CD4-positive, alpha-beta memory T cell (primary cell): Measurements from ENCODE around the gene ZNF837. TPM values are rescaled to one million over a fixed set of nuclear protein-coding genes. Genes with fewer than 3 reads are reported as not detected.

Experiments
- CTCF ChIA-PET: fragments of 350-600 bp; sonication (Branson Sonifier 250); formaldehyde crosslinking; loops from one replicate; lab custom pipeline; 2021; ENCODE audit warnings: inconsistent platforms; ENCODE audit not compliant: partially characterized antibody; lab: Charles Lee
- POLR2A ChIA-PET: fragments of 350-600 bp; sonication (Branson Sonifier 250); formaldehyde crosslinking; loops from one replicate; lab custom pipeline; 2021; ENCODE audit not compliant: partially characterized antibody; lab: Charles Lee
- DNase-seq, 5 donors: peaks; one replicate each; pipeline versions ENCODE4 v3.0.0 to v3.0.0-alpha.2; 2020 to 2022; ENCODE audit warnings: mixed read lengths in 1 of 5
- H3K27ac ChIP-seq: one replicate; pipeline ENCODE4 v1.7.0; 2013; ENCODE audit warnings: low read depth, low read length
- H3K27me3 ChIP-seq: 2 replicates; pipeline ENCODE4 v1.7.0; 2013; ENCODE audit warnings: mild to moderate bottlenecking, low read length, moderate library complexity; ENCODE audit not compliant: insufficient read depth
- H3K36me3 ChIP-seq: 2 replicates; pipeline ENCODE4 v1.7.0; 2013; ENCODE audit warnings: mild to moderate bottlenecking, low read length, moderate library complexity; ENCODE audit not compliant: insufficient read depth
- H3K4me1 ChIP-seq: 2 replicates; pipeline ENCODE4 v1.7.0; 2013; ENCODE audit warnings: mild to moderate bottlenecking, low read length, moderate library complexity; ENCODE audit not compliant: insufficient read depth
- H3K4me3 ChIP-seq, 2 donors: one replicate each; pipeline ENCODE4 v1.7.0; 2013; ENCODE audit warnings: low read length in 2 of 2, mild to moderate bottlenecking in 1 of 2
- H3K9me3 ChIP-seq, 2 donors: one replicate each; pipeline ENCODE4 v1.7.0; 2013; ENCODE audit warnings: low read length in 2 of 2, control low read depth in 1 of 2; ENCODE audit not compliant: control insufficient read depth in 1 of 2
- H3K27ac Mint-ChIP-seq, 7 donors: one replicate each; pipeline ENCODE4 v1.8.0; 2020 to 2021; ENCODE audit warnings: mixed read lengths in 7 of 7, mild to moderate bottlenecking in 6 of 7, inconsistent platforms in 3 of 7, moderate library complexity in 3 of 7
- H3K27me3 Mint-ChIP-seq, 2 donors: one replicate each; pipeline ENCODE4 v1.8.0; 2020 to 2021; ENCODE audit warnings: mixed read lengths in 2 of 2
- H3K36me3 Mint-ChIP-seq, 2 donors: one replicate each; pipeline ENCODE4 v1.8.0; 2020 to 2021; ENCODE audit warnings: mixed read lengths in 2 of 2, inconsistent platforms in 1 of 2, mild to moderate bottlenecking in 1 of 2
- H3K4me1 Mint-ChIP-seq, 4 donors: one replicate each; pipeline ENCODE4 v1.8.0; 2020 to 2021; ENCODE audit warnings: mixed read lengths in 4 of 4, mild to moderate bottlenecking in 1 of 4
- H3K4me3 Mint-ChIP-seq, 8 donors: one replicate each; pipeline ENCODE4 v1.8.0; 2020 to 2021; ENCODE audit warnings: mixed read lengths in 8 of 8, mild to moderate bottlenecking in 7 of 8, moderate library complexity in 6 of 8, inconsistent platforms in 3 of 8
- H3K9me3 Mint-ChIP-seq, 8 donors: one replicate each; pipeline ENCODE4 v1.8.0; 2020 to 2021; ENCODE audit warnings: mixed read lengths in 8 of 8, mild to moderate bottlenecking in 5 of 8, inconsistent platforms in 3 of 8, moderate library complexity in 1 of 8
- intact Hi-C: fragments of 100-400 bp; cut with micrococcal nuclease; formaldehyde crosslinking; loops from one replicate; pipeline ENCODE4 v1.15.1; 2023
- polyA plus RNA-seq, 2 donors: library from polyadenylated mRNA; unstranded; fragments of 300-500 nt; fragmentation: Illumina TruSeq; gene quantifications; one replicate each; pipeline ENCODE4 v1.2.3, GENCODE V29; 2021
- total RNA-seq, 2 experiments: library from RNA; stranded (reverse); gene quantifications; one replicate each; pipeline ENCODE4 v1.2.3, GENCODE V29; 2021

ZNF837 gene
- total and polyA plus RNA-seq, 4 experiments from 2014 or later, result 3.4 to 4.6 (median 3.6) TPM

- ChIA-PET CTCF (no interaction called here), POLR2A (no interaction called here)
- peaks cover 30 to 42% of the 10 kb centered on the region in 2 donors for H3K36me3 Mint-ChIP-seq
- Histone ChIP-seq H3K4me3 (no peak overlapping the region), H3K36me3 (peaks cover 12% of the 10 kb centered on the region), H3K9me3 (no peaks in the 10 kb centered on the region), H3K27ac (no peak overlapping the region), H3K4me1 (no peaks in the 10 kb centered on the region), H3K27me3 (no peaks in the 10 kb centered on the region)
- H3K9me3 Mint-ChIP-seq, result peaks cover 0 to 2% (median 0%) of the 10 kb centered on the region in 8 donors
- no peak overlapping the region for H3K27ac Mint-ChIP-seq
- H3K4me3 Mint-ChIP-seq, result no peak overlapping the region
- intact Hi-C loops, result no loop called here
- no peak for DNase-seq
- peaks cover 0 to 7% (median 2%) of the 10 kb centered on the region in 4 donors for H3K4me1 Mint-ChIP-seq
- H3K27me3 Mint-ChIP-seq, result no peaks in the 10 kb centered on the region
These were observed 41.8 kb downstream of the ZNF837 start for GRCh38 chr19:58338825-58339558.

- no peaks in the 10 kb centered on the region for H3K27me3 Mint-ChIP-seq
- H3K9me3 ChIP-seq, result no peaks in the 10 kb centered on the region
- POLR2A ChIA-PET, result no interaction called here
- H3K27me3 ChIP-seq, result no peaks in the 10 kb centered on the region
- no peak for DNase-seq
- H3K4me1 ChIP-seq, result no peaks in the 10 kb centered on the region
- H3K9me3 Mint-ChIP-seq, result peaks cover 0 to 2% (median 0%) of the 10 kb centered on the region in 8 donors
- H3K4me1 Mint-ChIP-seq, result peaks cover 0 to 7% (median 2%) of the 10 kb centered on the region in 4 donors
- peaks cover 30 to 42% of the 10 kb centered on the region in 2 donors for H3K36me3 Mint-ChIP-seq
- H3K4me3 ChIP-seq, result no peak overlapping the region
- intact Hi-C loops, result no loop called here
- H3K27ac Mint-ChIP-seq, result no peak overlapping the region
- no peak overlapping the region for H3K4me3 Mint-ChIP-seq
- H3K27ac ChIP-seq, result no peak overlapping the region
- CTCF ChIA-PET, result no interaction called here
- H3K36me3 ChIP-seq, result peaks cover 12% of the 10 kb centered on the region
These were observed 42.5 kb downstream of the ZNF837 start for GRCh38 chr19:58338336-58338735.

- Histone ChIP-seq H3K36me3 (peaks cover 12% of the 10 kb centered on the region), H3K4me3 (no peak overlapping the region), H3K27me3 (no peaks in the 10 kb centered on the region), H3K9me3 (no peaks in the 10 kb centered on the region), H3K27ac (no peak overlapping the region), H3K4me1 (no peaks in the 10 kb centered on the region)
- Mint-ChIP-seq H3K4me3 (no peak overlapping the region), H3K4me1 (peaks cover 0 to 7% (median 2%) of the 10 kb centered on the region in 4 donors), H3K27ac (no peak overlapping the region), H3K36me3 (peaks cover 30 to 38% of the 10 kb centered on the region in 2 donors), H3K27me3 (no peaks in the 10 kb centered on the region), H3K9me3 (peaks cover 0 to 1% (median 0%) of the 10 kb centered on the region in 8 donors)
- no peak for DNase-seq
- POLR2A ChIA-PET, result no interaction called here
- CTCF ChIA-PET, result no interaction called here
- intact Hi-C loops, result no loop called here
These were observed 44.0 kb downstream of the ZNF837 start for GRCh38 chr19:58336820-58337219.

- intact Hi-C loops, result no loop called here
- ChIA-PET POLR2A (no interaction called here), CTCF (no interaction called here)
- Mint-ChIP-seq H3K27ac (no peak overlapping the region), H3K27me3 (no peaks in the 10 kb centered on the region), H3K36me3 (peaks cover 30 to 35% of the 10 kb centered on the region in 2 donors), H3K4me1 (peaks cover 0 to 7% (median 2%) of the 10 kb centered on the region in 4 donors), H3K4me3 (no peak overlapping the region), H3K9me3 (peaks cover 0 to 1% (median 0%) of the 10 kb centered on the region in 8 donors)
- H3K4me3 ChIP-seq, result no peak overlapping the region
- peaks cover 12% of the 10 kb centered on the region for H3K36me3 ChIP-seq
- no peaks in the 10 kb centered on the region for H3K4me1 ChIP-seq
- no peak overlapping the region for H3K27ac ChIP-seq
- H3K27me3 ChIP-seq, result no peaks in the 10 kb centered on the region
- DNase-seq, result no peak
- H3K9me3 ChIP-seq, result no peaks in the 10 kb centered on the region
These were observed 44.6 kb downstream of the ZNF837 start for GRCh38 chr19:58336216-58336615.

- Histone ChIP-seq H3K4me1 (no peaks in the 10 kb centered on the region), H3K27ac (no peak overlapping the region), H3K4me3 (no peak overlapping the region), H3K36me3 (peaks cover 12% of the 10 kb centered on the region), H3K9me3 (no peaks in the 10 kb centered on the region), H3K27me3 (no peaks in the 10 kb centered on the region)
- ChIA-PET POLR2A (no interaction called here), CTCF (no interaction called here)
- no peak for DNase-seq
- Mint-ChIP-seq H3K27me3 (no peaks in the 10 kb centered on the region), H3K9me3 (peaks cover 0 to 1% (median 0%) of the 10 kb centered on the region in 8 donors), H3K27ac (peak overlapping the region in 1 of 7 donors; percentile 35), H3K4me3 (no peak overlapping the region), H3K4me1 (peaks cover 0 to 4% (median 2%) of the 10 kb centered on the region in 4 donors), H3K36me3 (peaks cover 27 to 30% of the 10 kb centered on the region in 2 donors)
- intact Hi-C loops, result no loop called here
These were observed 45.2 kb downstream of the ZNF837 start for GRCh38 chr19:58335630-58336029.

- no peak overlapping the region for H3K4me3 ChIP-seq
- H3K4me1 ChIP-seq, result no peaks in the 10 kb centered on the region
- no peaks in the 10 kb centered on the region for H3K27me3 Mint-ChIP-seq
- H3K36me3 Mint-ChIP-seq, result peaks cover 23 to 26% of the 10 kb centered on the region in 2 donors
- H3K27ac ChIP-seq, result no peak overlapping the region
- H3K36me3 ChIP-seq, result peaks cover 12% of the 10 kb centered on the region
- intact Hi-C loops, result no loop called here
- no peak overlapping the region for H3K27ac Mint-ChIP-seq
- peaks cover 0 to 2% (median 0%) of the 10 kb centered on the region in 4 donors for H3K4me1 Mint-ChIP-seq
- peaks cover 0 to 1% (median 0%) of the 10 kb centered on the region in 8 donors for H3K9me3 Mint-ChIP-seq
- DNase-seq, result no peak
- POLR2A ChIA-PET, result interaction anchor here (1.2 to 1.8 kb wide), 2 partner anchors 12 to 28 kb away, joined by 3 to 4 read pairs; partner anchors contain the start of gene ZNF497
- no peak overlapping the region for H3K4me3 Mint-ChIP-seq
- H3K9me3 ChIP-seq, result no peaks in the 10 kb centered on the region
- CTCF ChIA-PET, result interaction anchor here (1.6 kb wide), 1 partner anchor 25 kb away, joined by 3 read pairs; no protein-coding TSS in a partner anchor
- H3K27me3 ChIP-seq, result no peaks in the 10 kb centered on the region
These were observed 46.1 kb downstream of the ZNF837 start for GRCh38 chr19:58334691-58335249.

GRCh38 chr19:58332697-58333096 is 48.1 kb downstream of the ZNF837 start:
- Mint-ChIP-seq H3K9me3 (peaks cover 0 to 1% (median 0%) of the 10 kb centered on the region in 8 donors), H3K27ac (no peak overlapping the region), H3K27me3 (no peaks in the 10 kb centered on the region), H3K4me3 (no peak overlapping the region), H3K36me3 (peaks cover 10 to 11% of the 10 kb centered on the region in 2 donors), H3K4me1 (peaks cover 0 to 1% (median 0%) of the 10 kb centered on the region in 4 donors)
- peaks cover 6% of the 10 kb centered on the region for H3K4me1 ChIP-seq
- DNase-seq, result no peak
- POLR2A ChIA-PET, result no interaction called here
- peaks cover 9% of the 10 kb centered on the region for H3K36me3 ChIP-seq
- no peaks in the 10 kb centered on the region for H3K27me3 ChIP-seq
- no peak overlapping the region for H3K4me3 ChIP-seq
- intact Hi-C loops, result no loop called here
- no peaks in the 10 kb centered on the region for H3K9me3 ChIP-seq
- no peak overlapping the region for H3K27ac ChIP-seq
- CTCF ChIA-PET, result no interaction called here
